Liver (tissue), 3 donors: ENCODE data around the gene MTSS2.

Experiments used
- GABPA ChIP-seq, 2 donors: IDR thresholded peaks in 1 of 2; conservative IDR thresholded peaks in 1 of 2; 2 replicates each; pipeline ENCODE4 v1.6.1; 2016; ENCODE audit warnings: antibody characterized with exemption in 2 of 2, mild to moderate bottlenecking in 1 of 2, moderate library complexity in 1 of 2
- SP1 ChIP-seq: IDR thresholded peaks from 2 replicates; pipeline ENCODE4 v1.6.1; 2018; ENCODE audit warnings: antibody characterized with exemption, mild to moderate bottlenecking
- YY1 ChIP-seq: IDR thresholded peaks from 2 replicates; pipeline ENCODE4 v1.6.1; 2016; ENCODE audit warnings: antibody characterized with exemption, mild to moderate bottlenecking
- TF ChIP-seq, protein P1 (sequence below): fragments of 150-350 bp; IDR thresholded peaks from 2 replicates; pipeline ENCODE4 v1.5.1; 2017; ENCODE audit warnings: improper control_type of control experiment, low read depth, low read length; ENCODE audit not compliant: missing input control
- TF ChIP-seq, protein P2 (sequence below): IDR thresholded peaks from 2 replicates; pipeline ENCODE4 v1.6.1; 2016; ENCODE audit warnings: antibody characterized with exemption, mild to moderate bottlenecking
- TF ChIP-seq, protein P3 (sequence below): IDR thresholded peaks from 2 replicates; pipeline ENCODE4 v1.6.1; 2016; ENCODE audit warnings: antibody characterized with exemption
- donor health status: healthy.
- donor health status: healthy.

DNA sequence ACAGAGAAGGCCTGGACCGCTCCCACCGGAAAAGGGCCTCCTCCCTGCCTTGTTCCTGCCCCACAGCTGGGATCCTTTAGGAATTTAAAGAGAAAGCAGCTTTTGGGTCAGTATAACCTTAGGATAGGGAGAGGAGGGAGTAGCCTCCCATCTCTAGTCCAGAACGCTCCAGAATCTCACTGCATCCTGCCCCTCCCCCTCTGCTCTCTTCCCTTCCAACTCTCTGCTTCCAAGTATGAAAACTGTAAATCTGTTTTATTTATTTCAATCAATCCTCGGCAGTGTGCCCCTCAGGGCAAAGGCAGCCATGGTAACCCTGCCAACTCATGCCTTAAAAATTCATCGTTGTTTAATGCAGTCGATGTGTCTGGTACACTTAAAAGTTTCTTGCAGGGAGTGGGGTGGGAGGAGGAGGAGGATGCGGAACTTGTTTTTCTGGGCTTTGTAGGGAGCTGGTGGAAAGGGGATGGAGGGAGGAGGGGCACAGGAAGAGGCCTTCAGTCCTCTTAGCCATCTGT, 21.2 kb upstream of the MTSS2 start:
- TF ChIP-seq, protein P1, sequence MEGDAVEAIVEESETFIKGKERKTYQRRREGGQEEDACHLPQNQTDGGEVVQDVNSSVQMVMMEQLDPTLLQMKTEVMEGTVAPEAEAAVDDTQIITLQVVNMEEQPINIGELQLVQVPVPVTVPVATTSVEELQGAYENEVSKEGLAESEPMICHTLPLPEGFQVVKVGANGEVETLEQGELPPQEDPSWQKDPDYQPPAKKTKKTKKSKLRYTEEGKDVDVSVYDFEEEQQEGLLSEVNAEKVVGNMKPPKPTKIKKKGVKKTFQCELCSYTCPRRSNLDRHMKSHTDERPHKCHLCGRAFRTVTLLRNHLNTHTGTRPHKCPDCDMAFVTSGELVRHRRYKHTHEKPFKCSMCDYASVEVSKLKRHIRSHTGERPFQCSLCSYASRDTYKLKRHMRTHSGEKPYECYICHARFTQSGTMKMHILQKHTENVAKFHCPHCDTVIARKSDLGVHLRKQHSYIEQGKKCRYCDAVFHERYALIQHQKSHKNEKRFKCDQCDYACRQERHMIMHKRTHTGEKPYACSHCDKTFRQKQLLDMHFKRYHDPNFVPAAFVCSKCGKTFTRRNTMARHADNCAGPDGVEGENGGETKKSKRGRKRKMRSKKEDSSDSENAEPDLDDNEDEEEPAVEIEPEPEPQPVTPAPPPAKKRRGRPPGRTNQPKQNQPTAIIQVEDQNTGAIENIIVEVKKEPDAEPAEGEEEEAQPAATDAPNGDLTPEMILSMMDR, result no peak
- TF ChIP-seq YY1 (no peak), SP1 (no peak), GABPA (IDR thresholded peaks at IDR 0.05 in 1 of 2, conservative IDR thresholded peaks at IDR 0.05 in 1 of 2) (no peak)
- TF ChIP-seq, protein P2, sequence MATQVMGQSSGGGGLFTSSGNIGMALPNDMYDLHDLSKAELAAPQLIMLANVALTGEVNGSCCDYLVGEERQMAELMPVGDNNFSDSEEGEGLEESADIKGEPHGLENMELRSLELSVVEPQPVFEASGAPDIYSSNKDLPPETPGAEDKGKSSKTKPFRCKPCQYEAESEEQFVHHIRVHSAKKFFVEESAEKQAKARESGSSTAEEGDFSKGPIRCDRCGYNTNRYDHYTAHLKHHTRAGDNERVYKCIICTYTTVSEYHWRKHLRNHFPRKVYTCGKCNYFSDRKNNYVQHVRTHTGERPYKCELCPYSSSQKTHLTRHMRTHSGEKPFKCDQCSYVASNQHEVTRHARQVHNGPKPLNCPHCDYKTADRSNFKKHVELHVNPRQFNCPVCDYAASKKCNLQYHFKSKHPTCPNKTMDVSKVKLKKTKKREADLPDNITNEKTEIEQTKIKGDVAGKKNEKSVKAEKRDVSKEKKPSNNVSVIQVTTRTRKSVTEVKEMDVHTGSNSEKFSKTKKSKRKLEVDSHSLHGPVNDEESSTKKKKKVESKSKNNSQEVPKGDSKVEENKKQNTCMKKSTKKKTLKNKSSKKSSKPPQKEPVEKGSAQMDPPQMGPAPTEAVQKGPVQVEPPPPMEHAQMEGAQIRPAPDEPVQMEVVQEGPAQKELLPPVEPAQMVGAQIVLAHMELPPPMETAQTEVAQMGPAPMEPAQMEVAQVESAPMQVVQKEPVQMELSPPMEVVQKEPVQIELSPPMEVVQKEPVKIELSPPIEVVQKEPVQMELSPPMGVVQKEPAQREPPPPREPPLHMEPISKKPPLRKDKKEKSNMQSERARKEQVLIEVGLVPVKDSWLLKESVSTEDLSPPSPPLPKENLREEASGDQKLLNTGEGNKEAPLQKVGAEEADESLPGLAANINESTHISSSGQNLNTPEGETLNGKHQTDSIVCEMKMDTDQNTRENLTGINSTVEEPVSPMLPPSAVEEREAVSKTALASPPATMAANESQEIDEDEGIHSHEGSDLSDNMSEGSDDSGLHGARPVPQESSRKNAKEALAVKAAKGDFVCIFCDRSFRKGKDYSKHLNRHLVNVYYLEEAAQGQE, result no peak
- TF ChIP-seq, protein P3, sequence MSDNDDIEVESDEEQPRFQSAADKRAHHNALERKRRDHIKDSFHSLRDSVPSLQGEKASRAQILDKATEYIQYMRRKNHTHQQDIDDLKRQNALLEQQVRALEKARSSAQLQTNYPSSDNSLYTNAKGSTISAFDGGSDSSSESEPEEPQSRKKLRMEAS, result no peak
